ENCODE data around the gene CCDC57.
"Not testable (repeated sequence)": the region's sequence is repeated elsewhere in the genome, so short reads cannot be mapped to it uniquely, and the experiment has no call there.

CCDC57 gene

GRCh38 chr17:82143333-82143732 lies 69.3 kb downstream of the CCDC57 start:
- DNase-seq: no peak
- no peaks in the 10 kb centered on the region for H3K36me3 ChIP-seq (replicated peaks)
- no peak overlapping the region for H3K27ac ChIP-seq
- in situ Hi-C loops (cut with HindIII; ENCODE audit: low pct_ligation_motif_present, low sequenced_read_pairs): no loop called here
- no peak for TF ChIP-seq CTCF (IDR thresholded peaks at IDR 0.05; ENCODE audit: low read depth, low read length, missing control alignments)
- no peaks in the 10 kb centered on the region for H3K27me3 ChIP-seq (replicated peaks)
- H3K4me3 ChIP-seq (ENCODE audit: low read depth, low read length): no peak overlapping the region

- DNase-seq; in situ Hi-C loops (cut with HindIII; ENCODE audit: low pct_ligation_motif_present, low sequenced_read_pairs); H3K36me3 ChIP-seq (replicated peaks); H3K27me3 ChIP-seq (replicated peaks); H3K4me3 ChIP-seq (ENCODE audit: low read depth, low read length); H3K27ac ChIP-seq: not testable (repeated sequence)
Observed at GRCh38 chr17:82139961-82140360, 72.7 kb downstream of the CCDC57 start.

DNA sequence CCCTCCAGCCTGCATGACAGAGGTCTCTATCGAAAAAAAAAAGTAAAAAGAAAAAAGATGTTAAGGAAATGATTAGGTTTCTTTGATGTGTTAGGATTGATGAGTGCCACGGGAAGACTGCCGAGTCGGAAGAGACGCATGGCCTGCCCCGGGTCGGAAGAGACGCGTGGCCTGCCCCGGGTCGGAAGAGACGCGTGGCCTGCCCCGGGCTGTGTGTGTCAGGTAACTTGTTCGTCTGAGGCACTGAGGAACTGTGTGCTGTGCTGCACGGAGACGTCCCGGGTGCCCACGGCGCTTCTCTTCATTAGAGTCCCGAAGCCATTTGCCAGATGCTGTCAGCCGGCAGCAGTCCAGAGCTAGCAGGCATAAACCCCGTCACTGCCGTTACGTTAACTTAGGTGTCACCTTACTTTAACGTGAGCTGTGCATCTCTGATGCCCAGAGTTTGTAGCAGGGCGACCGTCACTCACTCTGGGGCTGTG lies 74.1 kb downstream of the CCDC57 start:
- no peak overlapping the region for H3K4me3 ChIP-seq (ENCODE audit: low read depth, low read length)
- in situ Hi-C loops (cut with HindIII; ENCODE audit: low pct_ligation_motif_present, low sequenced_read_pairs): no loop called here
- H3K27ac ChIP-seq: no peak overlapping the region
- no peak for DNase-seq
- TF ChIP-seq CTCF (IDR thresholded peaks at IDR 0.05; ENCODE audit: low read depth, low read length, missing control alignments): no peak
- no peaks in the 10 kb centered on the region for H3K36me3 ChIP-seq (replicated peaks)
- no peaks in the 10 kb centered on the region for H3K27me3 ChIP-seq (replicated peaks)

- H3K4me3 ChIP-seq (ENCODE audit: low read depth, low read length): no peak overlapping the region
- no peak overlapping the region for H3K27ac ChIP-seq
- DNase-seq: no peak
- TF ChIP-seq CTCF (IDR thresholded peaks at IDR 0.05; ENCODE audit: low read depth, low read length, missing control alignments): no peak
- in situ Hi-C loops (cut with HindIII; ENCODE audit: low pct_ligation_motif_present, low sequenced_read_pairs): no loop called here
- H3K36me3 ChIP-seq (replicated peaks): no peaks in the 10 kb centered on the region
- no peaks in the 10 kb centered on the region for H3K27me3 ChIP-seq (replicated peaks)
Observed at GRCh38 chr17:82134101-82134500, 78.5 kb downstream of the CCDC57 start.

DNA sequence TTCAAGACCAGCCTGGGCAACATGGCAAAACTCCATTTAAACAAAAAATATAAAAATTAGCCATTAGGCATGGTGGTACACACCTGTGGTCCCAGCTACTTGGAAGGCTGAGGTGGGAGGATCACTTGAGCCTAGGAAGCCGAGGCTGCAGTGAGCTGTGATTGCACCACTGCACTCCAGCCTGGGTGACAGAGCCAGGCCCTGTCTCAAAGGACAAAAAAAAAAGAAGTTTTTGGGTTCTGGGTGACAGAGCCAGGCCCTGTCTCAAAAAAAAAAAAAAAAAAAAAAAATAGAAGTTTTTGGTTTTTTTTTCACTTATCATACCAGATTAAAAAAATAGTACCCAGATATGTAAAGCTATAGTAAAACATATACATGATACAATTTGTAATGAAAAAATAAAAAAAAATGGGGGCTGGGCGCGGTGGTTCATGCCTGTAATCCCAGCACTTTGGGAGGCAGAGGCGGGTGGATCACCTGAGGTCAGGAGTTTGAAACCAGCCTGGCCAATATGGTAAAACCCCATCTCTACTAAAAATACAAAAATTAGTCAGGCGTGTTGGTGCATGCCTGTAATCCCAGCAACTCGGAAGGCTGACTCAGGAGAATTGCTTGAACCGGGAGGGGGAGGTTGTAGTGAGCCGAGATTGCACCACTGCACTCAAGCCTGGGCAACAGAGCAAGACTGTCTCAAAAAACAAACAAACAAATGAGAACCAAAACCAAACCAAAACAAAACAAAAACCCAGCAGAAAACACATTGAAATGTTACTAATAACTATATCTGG lies 79.3 kb downstream of the CCDC57 start:
- H3K36me3 ChIP-seq (replicated peaks); in situ Hi-C loops (cut with HindIII; ENCODE audit: low pct_ligation_motif_present, low sequenced_read_pairs); H3K27ac ChIP-seq; H3K4me3 ChIP-seq (ENCODE audit: low read depth, low read length); H3K27me3 ChIP-seq (replicated peaks): not testable (repeated sequence)
- DNase-seq: peak; percentile 61

DNA sequence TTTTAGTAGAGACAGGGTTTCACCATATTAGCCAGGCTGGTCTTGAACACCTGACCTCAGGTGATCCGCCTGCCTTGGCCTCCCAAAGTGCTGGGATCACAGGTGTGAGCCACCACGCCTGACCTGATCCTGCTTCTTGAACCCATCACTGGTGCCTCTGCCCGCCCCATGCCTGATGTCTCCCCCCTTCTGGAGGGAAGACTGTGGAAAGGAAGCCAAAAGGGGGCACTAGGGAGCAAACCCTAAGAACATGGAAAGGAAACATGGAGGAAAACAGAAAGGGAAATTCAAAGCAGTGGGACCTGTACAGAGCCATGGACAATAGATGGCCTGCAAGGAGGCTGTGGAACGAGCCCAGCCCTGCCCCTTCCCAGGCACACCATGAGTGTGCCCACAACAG lies 83.5 kb downstream of the CCDC57 start:
- Histone ChIP-seq H3K4me3 (ENCODE audit: low read depth, low read length) (no peak overlapping the region), H3K27ac (no peak overlapping the region), H3K36me3 (replicated peaks) (no peaks in the 10 kb centered on the region), H3K27me3 (replicated peaks) (no peaks in the 10 kb centered on the region)
- peak; percentile 40 for TF ChIP-seq CTCF (IDR thresholded peaks at IDR 0.05; ENCODE audit: low read depth, low read length, missing control alignments)
- in situ Hi-C loops (cut with HindIII; ENCODE audit: low pct_ligation_motif_present, low sequenced_read_pairs): no loop called here
- DNase-seq: no peak

DNA sequence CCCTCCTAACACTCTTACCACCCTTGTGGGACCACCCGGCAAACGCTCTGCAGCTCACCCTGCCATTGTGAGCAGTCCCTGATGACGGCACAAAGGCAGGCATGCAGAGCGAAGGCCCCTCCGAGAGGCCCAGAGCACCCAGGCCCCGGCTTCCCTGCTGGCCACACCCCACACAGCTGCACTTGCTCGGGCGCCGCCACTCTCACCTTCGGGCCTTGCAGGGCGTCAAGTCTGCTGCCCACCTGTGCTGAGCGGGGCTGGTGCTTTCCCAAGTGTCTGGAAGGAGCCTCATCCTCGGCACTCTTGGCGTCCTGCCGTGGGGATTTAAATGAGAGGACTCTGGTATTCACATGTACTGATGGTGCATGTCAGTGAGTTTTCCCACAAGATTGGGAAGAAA lies 84.4 kb downstream of the CCDC57 start:
- DNase-seq: no peak
- in situ Hi-C loops (cut with HindIII; ENCODE audit: low pct_ligation_motif_present, low sequenced_read_pairs): no loop called here
- H3K27me3 ChIP-seq (replicated peaks): no peaks in the 10 kb centered on the region
- H3K4me3 ChIP-seq (ENCODE audit: low read depth, low read length): no peak overlapping the region
- H3K27ac ChIP-seq: no peak overlapping the region
- no peak for TF ChIP-seq CTCF (IDR thresholded peaks at IDR 0.05; ENCODE audit: low read depth, low read length, missing control alignments)
- no peaks in the 10 kb centered on the region for H3K36me3 ChIP-seq (replicated peaks)
